IPS-NIHi11 (cell line): ENCODE measurements around the gene OR51B2.
"Not testable (repeated sequence)": the region's sequence is repeated elsewhere in the genome, so short reads cannot be mapped to it uniquely, and the experiment has no call there.

Experiments
- DNase-seq: peaks from one replicate; pipeline ENCODE4 v3.0.0; 2012; ENCODE audit warnings: mixed read lengths, low spot score

OR51B2 gene

GRCh38 chr11:5313326-5314023 lies 10.6 kb downstream of the OR51B2 start:
- DNase-seq: not testable (repeated sequence)

GRCh38 chr11:5310423-5310822 lies 13.7 kb downstream of the OR51B2 start:
- no peak for DNase-seq

GRCh38 chr11:5307256-5308019 lies 16.7 kb downstream of the OR51B2 start:
- DNase-seq: no peak

- no peak for DNase-seq
These were observed 20.1 kb downstream of the OR51B2 start for GRCh38 chr11:5304046-5304445.

GRCh38 chr11:5303626-5304025 lies 20.5 kb downstream of the OR51B2 start:
- DNase-seq: no peak

GRCh38 chr11:5301846-5302245 lies 22.3 kb downstream of the OR51B2 start, which contains the start of gene OR51B4:
TSS of gene OR51B4 (minus strand) at chr11:5301946. CDS start at chr11:5301946, 0 bp downstream.
- DNase-seq: no peak

- no peak for DNase-seq
These were observed 23.8 kb downstream of the OR51B2 start for GRCh38 chr11:5300251-5300650.

- no peak for DNase-seq
These were observed 25.6 kb downstream of the OR51B2 start for GRCh38 chr11:5298451-5298850.

GRCh38 chr11:5297721-5298323 lies 26.3 kb downstream of the OR51B2 start:
- DNase-seq: no peak

GRCh38 chr11:5294342-5294995 lies 29.6 kb downstream of the OR51B2 start:
- not testable (repeated sequence) for DNase-seq

GRCh38 chr11:5293028-5293427 lies 31.1 kb downstream of the OR51B2 start:
- no peak for DNase-seq

GRCh38 chr11:5291207-5291838 lies 32.8 kb downstream of the OR51B2 start:
- peak; percentile 34 for DNase-seq

GRCh38 chr11:5290106-5290505 lies 34.0 kb downstream of the OR51B2 start:
- no peak for DNase-seq

GRCh38 chr11:5289696-5290095 lies 34.4 kb downstream of the OR51B2 start:
- DNase-seq: no peak

- DNase-seq: no peak
These were observed 35.1 kb downstream of the OR51B2 start for GRCh38 chr11:5288906-5289550.

GRCh38 chr11:5288108-5288905 lies 35.8 kb downstream of the OR51B2 start:
- no peak for DNase-seq

- no peak for DNase-seq
These were observed 37.2 kb downstream of the OR51B2 start for GRCh38 chr11:5286901-5287300.

GRCh38 chr11:5286351-5286750 lies 37.7 kb downstream of the OR51B2 start:
- no peak for DNase-seq

GRCh38 chr11:5285703-5286340 lies 38.3 kb downstream of the OR51B2 start:
- DNase-seq: no peak

- no peak for DNase-seq
These were observed 39.5 kb downstream of the OR51B2 start for GRCh38 chr11:5284637-5285036.
